ENCODE data around the gene GASK1A.

Gene GASK1A

GRCh38 chr3:43015572-43015971 is 36.5 kb downstream of the GASK1A start:
- DNase-seq, result no peak

- DNase-seq, result no peak
Measured at GRCh38 chr3:43015991-43016865, 37.1 kb downstream of the GASK1A start.

- DNase-seq, result no peak
Measured at GRCh38 chr3:43017004-43017403, 37.9 kb downstream of the GASK1A start.

- DNase-seq, result no peak
Measured at GRCh38 chr3:43017593-43018195, 38.6 kb downstream of the GASK1A start.

GRCh38 chr3:43018246-43018645 is 39.1 kb downstream of the GASK1A start:
- no peak for DNase-seq

- DNase-seq, result no peak
Measured at GRCh38 chr3:43019006-43019809, 40.1 kb downstream of the GASK1A start.

- no peak for DNase-seq
Measured at GRCh38 chr3:43019826-43020225, 40.7 kb downstream of the GASK1A start.

- no peak for DNase-seq
Measured at GRCh38 chr3:43021186-43021585, 42.1 kb downstream of the GASK1A start.

GRCh38 chr3:43022121-43022520 is 43.0 kb downstream of the GASK1A start:
- DNase-seq, result no peak

- no peak for DNase-seq
Measured at GRCh38 chr3:43023066-43023465, 44.0 kb downstream of the GASK1A start.

GRCh38 chr3:43023746-43024145 is 44.6 kb downstream of the GASK1A start:
- DNase-seq, result no peak

- no peak for DNase-seq
Measured at GRCh38 chr3:43024181-43024885, 45.2 kb downstream of the GASK1A start.

- DNase-seq, result no peak
Measured at GRCh38 chr3:43025423-43025822, 46.3 kb downstream of the GASK1A start.

GRCh38 chr3:43028001-43028400 is 48.9 kb downstream of the GASK1A start:
- no peak for DNase-seq

GRCh38 chr3:43028678-43029490 is 49.8 kb downstream of the GASK1A start:
- no peak for DNase-seq

GRCh38 chr3:43030162-43030935 is 51.2 kb downstream of the GASK1A start:
- no peak for DNase-seq

GRCh38 chr3:43031485-43031884 is 52.4 kb downstream of the GASK1A start:
- no peak for DNase-seq

GRCh38 chr3:43031889-43032545 is 52.9 kb downstream of the GASK1A start:
- DNase-seq, result no peak

GRCh38 chr3:43032646-43033628 is 53.8 kb downstream of the GASK1A start:
- no peak for DNase-seq

All from NCI-H187 (cell line).